HG02884 (cell line): ENCODE measurements around the gene FAM110D.
A peak's percentile ranks its signal among the peaks of the same experiment; 100 is the strongest.

Source experiments
- ATAC-seq: cut with Tn5 transposase; IDR thresholded peaks from one replicate; pipeline ENCODE4 v1.9.1; 2021; ENCODE audit warnings: mild to moderate bottlenecking, moderate library complexity; ENCODE audit not compliant: unreplicated experiment

FAM110D gene

GRCh38 chr1:26161415-26162219, 2.7 kb downstream of the FAM110D start:
- no peak for ATAC-seq

- ATAC-seq = no peak
These were observed 3.4 kb downstream of the FAM110D start for GRCh38 chr1:26162220-26162709.

DNA sequence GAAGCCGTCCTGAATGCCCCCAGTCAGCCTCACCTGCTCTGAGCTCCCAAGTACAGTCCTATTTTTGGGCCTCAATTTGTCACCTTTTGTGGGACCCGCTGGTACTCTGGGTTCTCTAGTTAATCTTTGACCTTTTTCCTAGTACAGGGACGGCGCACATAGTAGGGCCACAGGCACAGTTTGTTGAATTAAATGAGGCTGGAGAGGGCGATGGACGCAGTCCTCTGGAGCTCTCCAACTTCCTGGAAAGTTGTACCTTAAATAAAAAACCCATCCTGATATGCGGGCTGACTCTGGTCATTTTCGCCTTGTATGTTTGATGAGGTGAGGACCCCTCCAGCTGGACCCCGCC, 4.8 kb downstream of the FAM110D start:
- no peak for ATAC-seq

DNA sequence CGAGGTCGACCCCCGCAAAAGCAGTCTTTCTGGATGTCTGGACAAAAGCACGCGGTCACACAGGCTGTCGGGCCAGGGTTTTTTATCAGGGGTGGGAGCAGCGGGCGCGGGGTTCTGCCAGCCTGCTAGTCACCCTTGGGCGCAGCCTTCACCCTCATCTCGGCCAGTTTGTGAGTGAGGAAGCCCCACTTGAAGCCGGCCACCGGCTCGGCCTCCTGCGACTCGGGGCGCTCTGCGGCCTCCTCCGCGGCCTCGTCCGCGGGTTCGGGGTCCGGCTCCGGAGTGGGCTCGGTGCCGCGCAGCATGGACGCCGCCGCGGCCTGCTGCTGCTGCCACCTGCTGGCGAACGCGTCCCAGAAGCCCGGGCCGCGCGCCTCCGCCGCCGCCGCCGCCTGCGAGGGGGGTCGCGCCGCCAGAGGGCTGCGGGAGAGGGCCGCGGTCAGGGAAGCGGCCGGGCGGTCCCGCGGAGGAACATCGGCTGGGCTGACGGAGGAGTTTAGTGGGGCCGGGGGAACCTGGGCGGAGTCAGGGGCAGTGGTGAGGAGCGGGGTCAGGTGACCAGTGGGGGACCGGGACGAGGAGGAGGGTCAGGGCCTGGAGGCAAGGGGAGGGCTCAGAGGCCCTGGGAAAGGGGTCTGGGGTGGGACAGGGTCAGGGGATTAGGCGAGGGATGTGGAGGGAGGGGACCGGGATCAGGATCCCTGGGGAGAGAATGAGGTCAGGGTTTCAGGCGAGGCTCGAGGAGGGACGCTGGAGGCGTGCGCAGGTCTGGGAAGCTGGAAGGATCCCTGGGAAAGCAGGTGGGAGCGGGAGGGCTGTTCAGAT, 5.4 kb downstream of the FAM110D start:
- ATAC-seq = no peak

GRCh38 chr1:26164861-26165842, 6.3 kb downstream of the FAM110D start:
- ATAC-seq = no peak

GRCh38 chr1:26166719-26167281, 7.9 kb downstream of the FAM110D start:
- no peak for ATAC-seq

DNA sequence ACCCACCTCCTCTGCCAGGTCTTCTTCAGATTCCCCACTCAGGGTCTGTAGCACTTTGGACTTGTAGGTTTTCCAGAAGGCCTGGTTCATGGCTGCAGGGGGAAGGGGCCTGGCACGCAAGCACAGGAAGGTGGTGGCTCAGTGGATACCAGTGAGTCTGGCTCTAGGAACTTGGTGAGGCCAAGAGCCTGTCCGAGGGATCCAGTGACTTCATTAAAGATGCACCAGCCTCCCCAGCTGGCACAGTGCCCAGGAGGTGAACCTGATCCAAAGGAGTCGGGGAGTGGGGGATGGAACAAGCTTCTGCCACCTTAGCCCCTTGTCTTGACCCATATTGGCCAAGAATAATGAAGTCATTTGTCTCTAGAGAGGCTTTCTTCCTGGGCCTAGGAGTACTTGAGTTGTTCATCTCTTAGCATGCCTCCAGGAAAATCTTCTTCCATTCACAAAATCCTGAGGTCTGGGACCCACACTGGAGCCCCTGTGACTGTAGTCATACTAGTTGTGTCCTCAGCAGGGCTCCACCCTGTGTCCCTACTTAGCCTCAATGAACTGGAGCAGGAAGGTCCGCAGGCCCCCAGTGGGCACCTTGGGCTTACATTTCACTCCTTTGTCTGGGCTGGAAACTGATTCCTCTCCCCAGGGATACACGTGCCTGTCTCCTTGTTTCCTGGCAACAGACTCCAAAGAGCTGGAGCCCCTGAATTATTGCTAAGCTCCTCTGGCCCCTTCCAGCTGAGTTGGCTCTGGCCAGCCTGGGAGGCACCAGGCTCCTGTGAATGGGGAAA, 9.7 kb downstream of the FAM110D start, which contains the start of gene C1orf232:
Gene C1orf232 (minus strand): TSS at position 554 of the 788 bp plus-strand sequence. CDS start 464 bp downstream, at position 90.
- no peak for ATAC-seq

DNA sequence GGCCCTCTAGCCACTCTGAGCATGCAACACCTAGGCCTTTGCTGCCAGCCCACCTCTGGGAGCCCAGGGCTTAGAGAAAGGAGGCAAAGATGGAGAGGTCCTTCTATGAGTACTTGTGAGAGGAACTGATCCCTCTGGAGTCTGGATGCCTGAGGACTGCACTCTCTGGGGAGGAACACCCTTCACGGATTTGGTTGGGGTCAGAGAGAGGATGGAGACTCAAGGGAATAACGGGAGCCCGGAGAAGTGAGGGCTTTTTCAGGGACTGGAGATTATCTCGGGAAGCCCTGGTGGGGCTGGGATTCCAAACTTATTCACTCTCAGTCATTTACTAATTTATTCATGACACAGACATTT, 10.3 kb downstream of the FAM110D start:
- ATAC-seq = no peak

DNA sequence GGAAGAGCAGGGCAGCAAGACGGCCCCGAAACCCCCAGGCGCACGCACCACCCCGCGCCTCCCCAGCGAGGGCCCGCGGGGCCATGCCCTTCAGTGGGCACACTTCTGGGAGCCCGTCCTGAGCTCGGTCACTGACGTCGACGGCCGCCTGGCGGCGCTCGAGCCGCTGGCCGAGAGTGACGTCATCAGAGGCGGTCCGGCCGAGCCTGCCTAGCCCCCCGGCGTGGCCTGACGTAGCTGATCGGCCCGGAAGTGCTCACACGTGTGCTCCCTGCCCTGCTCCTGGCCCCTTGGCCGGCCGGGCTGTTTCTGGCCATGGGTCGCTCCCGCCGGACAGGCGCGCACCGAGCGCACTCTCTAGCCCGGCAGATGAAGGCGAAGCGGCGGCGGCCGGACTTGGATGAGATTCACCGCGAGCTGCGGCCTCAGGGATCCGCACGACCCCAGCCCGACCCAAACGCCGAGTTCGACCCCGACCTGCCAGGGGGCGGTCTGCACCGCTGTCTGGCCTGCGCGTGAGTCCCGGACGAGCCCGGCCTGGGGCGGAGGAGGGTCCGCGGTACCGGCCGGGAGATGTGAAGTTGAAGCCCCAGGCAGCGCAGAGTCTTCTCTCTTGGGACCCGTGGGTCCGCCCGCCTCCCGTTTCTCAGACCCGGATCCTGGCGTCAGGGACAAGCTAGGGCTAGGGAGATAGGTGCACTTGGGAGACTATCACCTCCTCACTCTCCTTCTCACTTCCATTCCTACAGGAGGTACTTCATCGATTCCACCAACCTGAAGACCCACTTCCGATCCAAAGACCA, 11.0 kb downstream of the FAM110D start, which contains the start of gene ZNF593:
Gene ZNF593 (plus strand): TSS at position 240 of the 803 bp plus-strand sequence. CDS start 76 bp downstream, at position 316.
- ATAC-seq = peak; percentile 84

- no peak for ATAC-seq
These were observed 11.6 kb downstream of the FAM110D start for GRCh38 chr1:26170472-26170821.

GRCh38 chr1:26171084-26172072, 12.5 kb downstream of the FAM110D start, which contains the start of gene ZNF593OS:
Gene ZNF593OS, minus strand, starts transcription at chr1:26171832. Its CDS starts 171 bp downstream, at chr1:26171661.
- no peak for ATAC-seq

DNA sequence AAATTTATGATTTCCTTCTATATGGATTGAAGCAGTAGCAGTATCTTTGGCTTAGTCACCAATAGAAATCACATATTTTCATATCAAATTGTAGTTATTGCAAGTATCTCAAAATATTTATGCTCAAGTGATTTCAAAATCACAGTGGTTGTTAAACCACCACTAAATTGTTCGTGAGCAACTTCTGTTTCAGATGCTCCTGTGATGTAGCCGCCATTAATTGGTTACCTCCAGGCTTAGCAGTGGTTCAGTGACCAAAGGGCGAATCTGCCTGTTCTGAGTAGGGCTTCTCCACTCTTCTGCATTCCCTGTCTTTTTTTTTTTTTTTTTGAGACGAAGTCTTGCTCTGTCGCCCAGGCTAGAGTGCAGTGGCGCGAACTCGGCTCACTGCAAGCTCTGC, 16.5 kb downstream of the FAM110D start:
- ATAC-seq = no peak

DNA sequence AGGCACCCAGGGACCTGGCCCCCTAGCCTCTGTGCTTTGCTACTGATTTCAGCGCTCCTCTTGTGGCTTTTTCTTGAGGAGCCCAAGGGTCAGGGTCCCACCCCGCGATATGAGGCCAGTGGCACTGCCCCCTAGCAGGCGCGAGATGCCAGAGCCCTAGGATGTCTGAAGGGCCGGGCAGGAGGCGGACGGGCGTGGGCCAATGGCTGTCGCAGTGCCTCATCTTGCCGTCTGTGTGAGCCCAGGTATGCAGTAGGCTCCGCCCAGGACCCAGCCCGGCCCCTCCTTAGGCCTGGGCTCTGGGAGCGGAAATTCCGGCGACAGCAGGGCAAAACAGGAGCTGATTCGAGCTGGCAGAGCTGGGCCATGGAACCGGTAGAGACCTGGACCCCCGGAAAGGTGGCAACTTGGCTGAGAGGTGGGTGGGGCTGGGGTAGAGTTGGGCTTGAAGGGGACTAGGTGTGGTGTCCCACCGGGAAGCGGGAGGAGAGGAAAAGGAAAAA, 18.4 kb downstream of the FAM110D start, which contains the start of gene CNKSR1:
Gene CNKSR1 (plus strand): TSS at position 310 of the 503 bp plus-strand sequence. CDS start 57 bp downstream, at position 367.
- no peak for ATAC-seq

GRCh38 chr1:26180010-26180506, 21.2 kb downstream of the FAM110D start:
- ATAC-seq = no peak

- no peak for ATAC-seq
These were observed 22.9 kb downstream of the FAM110D start for GRCh38 chr1:26181586-26182382.

GRCh38 chr1:26182383-26182696, 23.5 kb downstream of the FAM110D start:
- no peak for ATAC-seq
